ENCODE results near the gene GUCY1B1.
A peak's percentile ranks its signal among the peaks of the same experiment; 100 is the strongest.

Gene GUCY1B1

DNA sequence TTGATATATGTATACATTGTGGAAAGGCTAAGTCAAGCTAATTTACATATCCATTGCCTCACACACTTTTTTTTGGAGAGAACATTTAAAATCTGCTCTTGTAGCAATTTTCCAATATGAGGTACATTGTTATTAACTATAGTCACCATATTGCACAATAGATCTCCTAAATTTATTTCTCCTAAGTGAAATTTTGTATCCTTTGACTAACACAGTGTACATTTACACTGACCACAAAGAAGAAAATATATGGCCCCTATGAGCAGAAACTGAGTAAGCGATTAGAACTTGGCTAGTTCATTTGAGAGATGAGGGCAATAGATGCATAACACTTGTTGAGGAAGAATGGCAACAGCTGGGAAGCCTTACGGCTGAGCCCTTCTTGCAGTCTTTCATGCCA is 20.3 kb upstream of the GUCY1B1 start:
- DNase-seq = no peak
- H3K36me3 ChIP-seq = no peaks in the 10 kb centered on the region
- H3K27me3 ChIP-seq = no peaks in the 10 kb centered on the region
- no peak overlapping the region for H3K4me3 ChIP-seq (ENCODE audit: low read depth, low read length)
- peaks cover 3% of the 10 kb centered on the region; the same call in 1 of the 2 replicates for H3K4me1 ChIP-seq
- H3K9me3 ChIP-seq = no peaks in the 10 kb centered on the region
- TF ChIP-seq, protein P1, sequence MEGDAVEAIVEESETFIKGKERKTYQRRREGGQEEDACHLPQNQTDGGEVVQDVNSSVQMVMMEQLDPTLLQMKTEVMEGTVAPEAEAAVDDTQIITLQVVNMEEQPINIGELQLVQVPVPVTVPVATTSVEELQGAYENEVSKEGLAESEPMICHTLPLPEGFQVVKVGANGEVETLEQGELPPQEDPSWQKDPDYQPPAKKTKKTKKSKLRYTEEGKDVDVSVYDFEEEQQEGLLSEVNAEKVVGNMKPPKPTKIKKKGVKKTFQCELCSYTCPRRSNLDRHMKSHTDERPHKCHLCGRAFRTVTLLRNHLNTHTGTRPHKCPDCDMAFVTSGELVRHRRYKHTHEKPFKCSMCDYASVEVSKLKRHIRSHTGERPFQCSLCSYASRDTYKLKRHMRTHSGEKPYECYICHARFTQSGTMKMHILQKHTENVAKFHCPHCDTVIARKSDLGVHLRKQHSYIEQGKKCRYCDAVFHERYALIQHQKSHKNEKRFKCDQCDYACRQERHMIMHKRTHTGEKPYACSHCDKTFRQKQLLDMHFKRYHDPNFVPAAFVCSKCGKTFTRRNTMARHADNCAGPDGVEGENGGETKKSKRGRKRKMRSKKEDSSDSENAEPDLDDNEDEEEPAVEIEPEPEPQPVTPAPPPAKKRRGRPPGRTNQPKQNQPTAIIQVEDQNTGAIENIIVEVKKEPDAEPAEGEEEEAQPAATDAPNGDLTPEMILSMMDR (IDR thresholded peaks at IDR 0.05; ENCODE audit: low read depth, low read length) = no peak

- H3K36me3 ChIP-seq = no peaks in the 10 kb centered on the region
- H3K4me1 ChIP-seq = no peaks in the 10 kb centered on the region
- H3K9me3 ChIP-seq = no peaks in the 10 kb centered on the region
- no peak overlapping the region for H3K4me3 ChIP-seq (ENCODE audit: low read depth, low read length)
- no peaks in the 10 kb centered on the region for H3K27me3 ChIP-seq
- no peak for DNase-seq
- TF ChIP-seq, protein P1 (IDR thresholded peaks at IDR 0.05; ENCODE audit: low read depth, low read length) = no peak
Observed at GRCh38 chr4:155741546-155741945, 17.3 kb upstream of the GUCY1B1 start.

- no peak overlapping the region for H3K4me3 ChIP-seq (ENCODE audit: low read depth, low read length)
- no peaks in the 10 kb centered on the region for H3K4me1 ChIP-seq
- no peak for DNase-seq
- H3K9me3 ChIP-seq = no peaks in the 10 kb centered on the region
- H3K27me3 ChIP-seq = no peaks in the 10 kb centered on the region
- no peaks in the 10 kb centered on the region for H3K36me3 ChIP-seq
- TF ChIP-seq, protein P1 (IDR thresholded peaks at IDR 0.05; ENCODE audit: low read depth, low read length) = peak; percentile 37
Observed at GRCh38 chr4:155742310-155743015, 16.4 kb upstream of the GUCY1B1 start.

- DNase-seq = no peak
- no peaks in the 10 kb centered on the region for H3K36me3 ChIP-seq
- H3K9me3 ChIP-seq = no peaks in the 10 kb centered on the region
- TF ChIP-seq, protein P1 (IDR thresholded peaks at IDR 0.05; ENCODE audit: low read depth, low read length) = no peak
- peaks cover 4% of the 10 kb centered on the region; the same call in 1 of the 2 replicates for H3K4me1 ChIP-seq
- no peak overlapping the region for H3K4me3 ChIP-seq (ENCODE audit: low read depth, low read length)
- H3K27me3 ChIP-seq = no peaks in the 10 kb centered on the region
Observed at GRCh38 chr4:155745984-155746383, 12.8 kb upstream of the GUCY1B1 start.

DNA sequence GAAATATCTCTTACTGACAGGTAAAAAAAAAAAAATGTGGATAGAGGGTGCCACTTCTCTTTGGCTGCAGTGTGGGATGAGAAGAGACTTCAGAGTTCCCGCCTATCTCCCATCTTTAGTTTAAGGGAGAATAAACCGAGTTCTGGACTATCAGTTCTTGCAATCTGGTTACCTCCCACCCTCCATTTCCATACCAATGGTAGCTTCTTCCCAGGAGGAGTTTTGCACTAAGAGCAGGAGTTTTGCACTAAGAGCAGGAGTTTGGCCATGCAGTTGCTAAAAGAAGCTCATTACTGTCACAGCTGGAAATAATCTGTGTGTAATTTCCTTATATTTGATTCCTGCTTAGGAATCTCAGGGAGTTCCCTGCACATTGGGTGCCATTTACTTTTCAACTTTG is 10.8 kb upstream of the GUCY1B1 start:
- Histone ChIP-seq H3K27me3 (no peaks in the 10 kb centered on the region), H3K9me3 (no peaks in the 10 kb centered on the region), H3K4me1 (peaks cover 9% of the 10 kb centered on the region), H3K4me3 (ENCODE audit: low read depth, low read length) (no peak overlapping the region), H3K36me3 (no peaks in the 10 kb centered on the region)
- no peak for DNase-seq
- TF ChIP-seq, protein P1 (IDR thresholded peaks at IDR 0.05; ENCODE audit: low read depth, low read length) = no peak

- H3K27me3 ChIP-seq = no peaks in the 10 kb centered on the region
- H3K4me1 ChIP-seq = peaks cover 9% of the 10 kb centered on the region
- H3K36me3 ChIP-seq = no peaks in the 10 kb centered on the region
- no peak for DNase-seq
- no peaks in the 10 kb centered on the region for H3K9me3 ChIP-seq
- TF ChIP-seq, protein P1 (IDR thresholded peaks at IDR 0.05; ENCODE audit: low read depth, low read length) = no peak
- no peak overlapping the region for H3K4me3 ChIP-seq (ENCODE audit: low read depth, low read length)
Observed at GRCh38 chr4:155749041-155749440, 9.8 kb upstream of the GUCY1B1 start.

Data from BE2C (cell line).